Measurements from ENCODE around the gene LPP.

DNA sequence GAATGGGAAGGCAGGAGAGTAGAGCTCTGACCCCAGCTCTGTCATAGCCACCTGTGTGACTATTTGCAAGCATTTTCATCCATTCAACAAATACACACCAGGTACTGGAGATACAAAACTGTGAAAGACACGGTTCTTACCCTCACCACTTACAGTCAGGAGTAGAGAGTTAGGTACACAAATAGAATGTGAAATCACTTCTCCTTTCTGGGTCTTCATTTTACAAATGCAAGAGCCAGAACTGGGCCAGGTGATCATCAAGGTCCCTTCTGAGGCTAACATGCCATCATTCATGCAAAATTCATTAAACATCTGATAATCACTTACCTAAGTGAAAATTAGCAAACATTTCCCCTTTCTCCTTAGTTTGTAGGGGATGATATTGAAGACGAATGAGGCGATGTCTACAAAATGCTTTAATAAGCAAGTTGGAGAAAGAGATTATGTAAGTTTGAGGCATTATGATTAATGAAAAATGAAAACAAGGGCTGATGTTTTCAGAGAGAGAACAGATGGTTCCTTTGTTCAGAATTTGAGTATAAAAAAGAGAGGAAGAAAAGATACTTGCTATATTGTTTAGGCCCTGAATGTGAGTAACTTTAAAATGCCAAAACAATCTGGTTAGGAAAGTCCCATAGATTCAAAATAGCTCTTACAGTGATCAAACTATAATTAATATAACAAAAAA, 88.6 kb downstream of the LPP start:
- no peak for TF ChIP-seq CTCF (IDR thresholded peaks at IDR 0.05)
- TF ChIP-seq EZH2 (IDR thresholded peaks at IDR 0.05; ENCODE audit: borderline replicate concordance, insufficient read depth, low read depth, low read length, poor library complexity, severe bottlenecking) = no peak
